Endothelial cell of coronary artery (primary cell): Measurements from ENCODE around the gene RANGAP1. TPM values are rescaled to one million over a fixed set of nuclear protein-coding genes. Genes with fewer than 3 reads are reported as not detected.

Source experiments
- total RNA-seq: library from RNA; depleted of rRNA; stranded (reverse); fragments of >200 nt; gene quantifications from 2 replicates; pipeline ENCODE4 v1.2.3, GENCODE V29; 2014

Gene RANGAP1
- 81.8 and 106 TPM in 2 replicates for total RNA-seq

GRCh38 chr22:41285820-41286638, at the start of gene RANGAP1:
Gene RANGAP1 (minus strand): TSS chr22:41286187. CDS start chr22:41281044, 5,143 bp downstream.

GRCh38 chr22:41301085-41302020, 15.4 kb upstream of the RANGAP1 start, which contains the start of gene ZC3H7B:
Gene ZC3H7B (plus strand): TSS chr22:41301525. CDS start chr22:41320661, 19,136 bp downstream.

GRCh38 chr22:41240377-41241132, 45.4 kb downstream of the RANGAP1 start, which contains the start of gene CHADL:
Gene CHADL (minus strand): TSS chr22:41240931. CDS start chr22:41240881, 50 bp downstream.

GRCh38 chr22:41204992-41205900, 80.7 kb downstream of the RANGAP1 start, which contains the start of gene L3MBTL2:
Gene L3MBTL2 (plus strand): TSS chr22:41205312. CDS start chr22:41205363, 51 bp downstream.

Other genes starting within 250 kb of the RANGAP1 start
- gene EP300, start 193.6 kb downstream of the RANGAP1 start, total RNA-seq = 30.4 and 47.3 TPM in 2 replicates
- gene L3MBTL2, start 80.9 kb downstream of the RANGAP1 start, total RNA-seq = 22.6 and 27.8 TPM in 2 replicates
- gene CHADL, start 45.3 kb downstream of the RANGAP1 start, total RNA-seq = 0.28 and 1.1 TPM in 2 replicates
- 50.9 and 73.5 TPM in 2 replicates for gene ZC3H7B, start 15.3 kb upstream of the RANGAP1 start, total RNA-seq
- 2.0 and 4.1 TPM in 2 replicates for gene TEF, start 95.8 kb upstream of the RANGAP1 start, total RNA-seq
- 13.9 and 16.5 TPM in 2 replicates for gene TOB2, start 160.6 kb upstream of the RANGAP1 start, total RNA-seq
- gene PHF5A, start 182.5 kb upstream of the RANGAP1 start, total RNA-seq = 74.2 and 84.1 TPM in 2 replicates
- gene ACO2, start 182.9 kb upstream of the RANGAP1 start, total RNA-seq = 73.3 and 73.9 TPM in 2 replicates